ENCODE data around the gene SP6.

Gene SP6

DNA sequence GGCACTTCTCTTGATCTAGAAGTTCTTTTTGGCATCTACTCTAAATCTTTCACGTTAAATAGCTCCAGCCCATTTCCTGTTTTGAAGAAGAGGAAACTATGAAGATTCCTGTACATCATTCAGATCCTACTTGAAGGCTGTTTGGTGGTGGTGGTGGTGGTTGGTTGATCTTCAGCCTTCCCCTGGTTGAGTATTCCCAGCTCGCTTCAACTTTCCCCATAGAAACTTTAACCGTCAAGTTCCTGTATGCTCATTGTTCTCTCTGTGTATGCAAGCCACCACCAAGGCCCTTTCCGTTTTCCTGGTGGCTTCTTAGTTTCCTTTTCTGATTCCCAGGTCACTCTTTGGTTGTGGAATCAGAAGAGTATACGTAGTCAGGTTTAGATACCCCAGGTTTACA, 16.2 kb downstream of the SP6 start:
- no peak for DNase-seq (ENCODE audit: low read depth)

DNA sequence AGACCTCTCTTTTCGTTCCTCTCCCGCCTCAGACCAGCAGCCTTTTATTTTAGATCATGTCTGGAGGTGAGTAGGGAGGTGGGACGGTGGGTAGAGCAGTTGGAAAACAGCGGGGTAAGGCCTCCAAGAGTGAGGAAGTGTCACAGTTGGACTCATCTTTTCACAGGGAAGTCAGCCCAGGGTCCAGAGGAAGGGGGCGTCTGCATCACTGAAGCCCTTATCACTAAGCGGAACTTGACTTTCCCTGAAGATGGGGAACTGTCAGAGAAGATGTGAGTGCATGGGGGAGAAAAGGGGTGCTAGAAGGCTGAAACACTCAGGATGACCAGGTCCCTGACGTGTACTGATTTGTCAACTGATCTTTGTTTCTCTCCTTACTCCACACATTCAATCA, 19.0 kb downstream of the SP6 start:
- DNase-seq (ENCODE audit: low read depth), result no peak

DNA sequence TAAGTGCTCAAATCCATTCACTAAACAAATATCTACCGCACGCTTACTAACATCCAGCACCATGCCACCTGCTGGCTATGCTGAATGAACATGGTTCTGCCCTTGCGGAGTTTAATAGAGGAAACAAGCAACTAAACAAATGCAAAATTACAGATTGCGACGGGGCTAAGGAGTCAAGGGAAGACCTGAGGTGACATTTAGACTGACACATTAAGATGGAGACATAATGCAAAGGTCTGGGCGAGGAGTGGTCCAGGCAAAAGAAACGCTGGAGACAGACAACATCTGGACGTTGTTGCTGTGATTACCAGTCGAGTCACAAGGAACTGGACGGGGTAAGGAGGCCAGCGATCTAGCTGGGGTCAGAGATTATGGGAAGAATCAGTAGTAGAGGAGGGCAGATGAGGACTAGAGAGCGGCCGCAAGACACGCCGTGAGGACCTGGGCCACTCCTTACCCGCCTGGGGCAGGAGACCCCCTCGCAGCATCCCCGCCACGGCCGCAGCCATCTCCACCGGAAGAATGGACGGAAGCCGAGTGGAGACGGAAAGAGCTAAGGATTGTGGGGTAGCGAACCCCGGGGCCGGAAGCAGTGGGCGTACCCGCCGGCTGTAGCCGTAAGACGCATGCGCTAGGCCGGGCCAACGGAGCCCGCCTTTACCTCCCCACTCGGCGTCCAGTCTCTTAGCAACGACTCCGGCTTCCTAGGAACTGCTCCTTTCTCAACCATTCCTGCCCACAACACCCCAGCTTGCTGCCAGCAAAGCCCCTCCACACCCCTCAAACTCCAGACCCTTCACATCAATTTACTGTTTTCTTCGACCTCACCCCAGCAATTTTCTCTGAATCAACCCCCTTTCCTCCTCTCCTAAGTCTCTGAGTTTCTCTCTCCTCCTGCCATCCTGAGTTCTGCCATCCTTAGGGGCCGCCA, 19.7 kb downstream of the SP6 start, which contains the start of the genes LRRC46 and MRPL10:
TSS of gene LRRC46 (plus strand) at position 668 of the 931 bp plus-strand sequence. CDS start 320 bp downstream, outside the sequence.
TSS of gene MRPL10 (minus strand) at position 539 of the 931 bp plus-strand sequence. CDS start at position 509, 30 bp downstream.
- peak; percentile 76 for DNase-seq (ENCODE audit: low read depth)

DNA sequence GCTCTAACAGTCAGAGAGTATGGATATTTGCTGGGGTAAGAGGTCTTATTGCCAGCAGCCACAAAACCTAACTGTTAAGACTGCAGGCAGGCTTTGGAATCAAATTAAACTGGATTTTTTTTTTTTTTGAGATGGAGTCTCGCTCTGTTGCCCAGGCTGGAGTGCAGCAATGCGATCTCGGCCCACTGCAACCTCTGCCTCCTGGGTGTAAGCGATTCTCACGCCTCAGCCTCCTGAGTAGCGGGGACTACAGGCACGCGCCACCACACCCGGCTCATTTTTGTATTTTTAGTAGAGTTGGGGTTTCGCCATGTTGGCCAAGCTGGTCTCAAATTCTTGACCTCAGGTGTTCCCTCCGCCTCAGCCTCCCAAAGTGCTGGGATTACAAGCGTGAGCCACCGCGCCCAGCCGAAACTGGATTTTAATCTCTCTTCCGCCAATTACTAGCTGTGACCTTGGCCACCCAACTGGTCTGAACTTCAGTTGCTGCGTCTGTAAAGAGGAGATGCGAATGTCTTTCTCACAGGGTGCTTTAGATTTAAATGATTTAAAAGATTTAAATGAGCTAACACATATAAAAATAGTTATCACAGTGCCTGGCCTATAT, 20.5 kb downstream of the SP6 start:
- no peak for DNase-seq (ENCODE audit: low read depth)

DNA sequence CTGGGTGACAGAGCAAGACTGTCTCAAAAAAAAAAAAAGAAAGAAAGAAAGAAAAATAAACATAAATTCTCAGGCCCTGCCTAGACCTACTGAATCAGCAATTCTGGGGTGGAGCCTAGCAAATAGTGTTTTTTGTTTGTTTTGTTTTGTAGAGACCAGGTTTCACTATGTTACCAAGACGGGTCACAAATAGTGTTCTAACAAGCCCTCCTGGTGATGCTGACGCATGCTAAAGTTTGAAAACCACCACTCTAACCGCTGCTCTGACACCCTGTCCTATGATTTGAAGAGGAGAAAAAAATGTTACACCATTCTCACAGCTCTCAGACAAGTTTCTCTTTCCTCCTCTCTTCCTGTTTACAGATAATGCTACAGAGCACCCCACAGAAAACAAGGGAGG, 21.1 kb downstream of the SP6 start:
- no peak for DNase-seq (ENCODE audit: low read depth)

DNA sequence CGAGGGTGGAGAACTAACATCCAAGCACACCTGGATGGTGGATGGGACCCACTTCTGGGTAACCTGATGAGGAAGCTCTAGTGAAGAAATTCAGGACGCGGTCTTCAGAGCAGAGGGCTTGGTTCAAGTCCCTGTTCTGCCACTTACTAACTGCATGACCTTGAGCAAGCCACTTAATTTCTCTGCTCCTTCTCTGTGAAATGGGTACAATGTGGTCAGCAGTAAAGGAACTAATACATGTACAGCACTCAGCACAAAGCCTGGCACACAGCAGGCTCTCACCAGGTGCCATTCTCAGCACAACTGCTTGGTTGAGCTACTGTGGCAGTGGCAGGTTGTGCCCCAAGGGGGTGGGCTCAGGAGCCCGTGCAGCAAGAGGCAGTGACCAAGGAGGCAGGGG, 27.4 kb downstream of the SP6 start:
- no peak for DNase-seq (ENCODE audit: low read depth)

DNA sequence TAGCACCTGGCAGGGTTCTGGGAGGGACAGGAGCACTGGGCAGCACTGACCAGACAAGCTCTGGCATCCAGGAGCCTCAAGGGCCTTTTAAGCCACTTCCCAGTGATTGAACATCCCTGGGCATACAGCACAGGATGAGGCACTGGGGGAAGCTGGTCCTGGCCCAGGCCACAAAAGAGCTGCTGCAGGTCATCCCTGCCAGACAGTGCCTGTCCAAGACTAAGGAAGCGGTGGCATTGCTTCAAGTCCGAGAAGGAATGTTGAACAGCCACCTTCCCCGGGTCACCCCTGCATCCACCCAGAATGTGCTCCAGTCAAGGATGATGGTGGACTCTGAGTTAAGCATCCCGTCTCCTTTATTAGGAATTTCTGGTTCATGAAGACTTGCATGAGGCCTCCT, 28.2 kb downstream of the SP6 start:
- DNase-seq (ENCODE audit: low read depth), result no peak

DNA sequence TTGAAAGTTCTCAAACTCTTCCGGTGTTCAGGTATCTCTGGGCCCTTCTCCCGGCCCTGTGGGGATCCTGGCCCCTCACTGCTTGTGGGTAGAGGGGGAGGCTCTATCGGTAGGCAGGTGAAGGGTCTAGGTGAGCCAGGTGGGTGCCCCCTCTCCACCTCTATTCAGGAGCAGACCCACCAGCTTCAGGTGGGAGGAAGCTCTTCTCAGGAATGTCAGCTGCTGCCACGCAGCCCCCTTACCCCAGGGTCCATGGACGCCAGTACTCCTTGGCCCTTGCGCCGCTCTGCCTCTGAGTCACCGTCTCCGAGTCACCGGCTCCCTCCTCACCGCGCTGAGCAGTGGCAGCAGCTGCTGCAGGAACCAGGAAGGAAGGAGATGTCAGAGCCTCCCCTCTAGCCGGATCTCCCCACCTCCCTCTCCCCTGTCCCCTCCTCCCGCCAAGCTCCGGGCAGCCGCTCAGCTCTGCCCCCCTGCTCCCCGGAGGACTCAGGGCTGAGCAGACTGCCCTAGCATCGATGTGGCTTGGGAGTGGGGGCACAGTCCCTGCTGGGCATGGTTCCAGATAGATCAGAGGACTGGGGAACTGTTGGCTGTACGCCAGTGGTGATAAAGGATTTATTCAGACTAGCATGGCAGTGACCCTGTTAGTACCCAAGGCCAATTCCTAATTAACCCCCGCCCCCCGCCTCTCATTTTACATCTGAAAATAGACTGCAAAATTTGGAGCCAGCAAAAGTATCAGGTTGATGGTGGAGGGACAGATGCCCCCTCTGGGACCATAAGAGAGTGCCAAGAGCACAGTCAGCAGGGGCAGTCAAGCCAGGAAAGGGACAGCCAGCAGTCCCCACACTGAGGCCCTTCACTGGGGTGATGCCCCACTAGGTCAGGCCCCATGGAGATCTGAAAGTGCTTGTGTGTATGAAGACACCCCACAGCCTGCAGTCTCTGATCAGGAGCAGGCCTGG, 29.3 kb downstream of the SP6 start, which contains the start of gene OSBPL7:
TSS of gene OSBPL7 (minus strand) at position 371 of the 968 bp plus-strand sequence. CDS start 1,516 bp downstream, outside the sequence.
- peak; percentile 65 for DNase-seq (ENCODE audit: low read depth)

DNA sequence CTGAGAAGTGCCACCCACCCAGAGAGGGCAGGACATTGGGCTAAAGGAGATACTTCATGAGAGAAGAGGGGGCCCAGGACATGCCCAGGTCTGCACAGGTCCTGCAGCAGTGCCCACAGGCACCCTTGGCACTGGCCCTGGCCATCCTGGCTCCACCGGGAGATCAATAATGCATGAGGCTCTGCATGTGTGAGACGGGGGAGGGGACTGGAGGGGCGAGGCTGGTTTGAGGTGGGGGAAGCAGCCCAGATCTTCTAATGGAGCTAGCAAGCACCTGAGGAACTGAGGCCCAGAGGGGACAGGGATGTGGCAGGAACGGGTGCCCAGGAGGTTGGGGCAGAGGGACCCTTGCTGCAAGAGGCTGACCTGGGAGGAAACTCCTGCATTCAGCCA, 29.9 kb downstream of the SP6 start:
- no peak for DNase-seq (ENCODE audit: low read depth)

DNA sequence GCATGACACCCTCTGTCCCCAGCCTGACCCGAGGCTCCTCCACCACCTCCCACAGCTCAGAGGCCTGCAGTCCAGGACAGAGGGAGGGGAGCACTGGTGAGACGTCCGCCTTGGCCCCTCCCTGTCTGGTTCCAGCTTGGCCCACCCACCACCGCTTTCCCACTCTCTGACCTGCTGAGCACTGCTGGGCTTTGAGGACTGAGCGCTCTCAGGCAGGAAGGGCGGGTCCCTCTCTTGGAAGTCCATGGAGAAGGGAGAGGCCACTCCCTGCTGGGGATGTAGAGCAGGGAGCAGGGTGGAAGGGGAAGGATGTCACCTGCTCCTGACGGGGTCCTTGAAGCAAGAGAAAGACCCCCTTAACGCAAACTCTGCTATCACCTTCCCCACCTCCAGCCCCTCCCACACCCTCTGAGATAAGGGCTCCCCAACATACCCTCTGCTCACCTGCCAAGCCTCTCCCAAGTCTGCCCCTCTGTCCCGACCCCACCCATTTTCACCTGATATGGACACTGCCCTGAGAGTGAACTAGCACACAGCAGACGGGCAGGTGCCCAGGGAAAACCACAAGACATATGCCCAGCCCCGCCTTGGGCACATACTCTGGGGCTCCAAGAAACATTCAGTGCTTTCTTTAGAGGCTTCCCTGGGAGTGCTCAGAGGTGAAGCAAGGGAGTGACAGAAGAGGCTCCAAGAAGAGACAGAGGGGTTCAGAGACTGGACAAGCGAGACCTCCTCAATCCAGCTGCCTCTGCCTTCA, 30.8 kb downstream of the SP6 start:
- no peak for DNase-seq (ENCODE audit: low read depth)

DNA sequence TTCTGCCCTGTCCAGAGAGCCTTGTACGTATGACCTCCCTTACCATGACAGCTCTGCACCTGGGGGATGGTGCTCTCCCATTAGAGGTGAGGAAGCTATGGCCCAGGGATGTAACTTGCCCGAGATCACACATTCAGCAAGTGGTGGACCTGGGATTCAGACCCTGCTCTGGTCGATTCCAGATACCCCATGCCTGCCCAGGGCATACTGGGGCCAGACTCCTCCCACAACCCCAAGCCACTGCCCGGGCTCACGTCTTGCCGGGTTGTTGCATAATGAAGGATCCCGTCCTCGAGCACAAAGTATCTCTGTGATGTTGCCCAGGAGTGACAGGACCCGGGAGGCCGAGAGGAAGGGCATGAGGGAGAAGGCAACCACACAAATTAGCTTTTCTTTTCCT, 31.5 kb downstream of the SP6 start:
- no peak for DNase-seq (ENCODE audit: low read depth)

DNA sequence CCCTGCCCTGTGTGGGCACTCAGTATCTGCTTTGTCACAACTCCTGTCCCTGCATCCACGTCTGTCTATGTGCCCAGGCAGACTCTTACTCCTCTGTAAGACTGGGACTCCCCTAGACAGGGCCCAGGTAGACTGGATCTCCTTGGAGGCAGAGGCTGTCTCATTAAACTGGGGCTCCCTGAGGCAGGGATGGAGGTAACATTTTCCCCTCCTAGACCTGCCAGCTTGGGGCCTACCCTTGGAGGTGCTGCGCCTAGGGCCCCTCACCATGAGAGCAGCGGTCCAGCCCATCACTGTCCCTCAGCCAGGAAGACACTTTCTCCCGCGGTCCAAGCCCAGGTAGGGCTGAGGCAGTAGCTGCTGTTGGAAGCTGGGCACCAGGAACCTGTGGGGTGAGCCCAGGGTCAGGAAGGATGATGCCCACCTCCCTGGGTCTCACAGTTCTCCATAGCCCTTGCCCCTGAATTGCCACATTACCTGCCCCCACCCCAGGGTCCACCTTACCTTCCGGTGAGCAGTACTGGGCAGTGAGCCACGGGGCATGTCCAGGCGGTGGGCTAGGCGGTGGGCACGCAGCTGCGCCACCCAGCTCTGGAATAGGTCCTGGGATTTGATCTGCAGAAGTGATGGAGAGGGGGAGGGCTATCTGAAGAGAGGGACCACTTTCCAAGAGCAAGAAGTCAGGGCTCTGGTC, 32.8 kb downstream of the SP6 start:
- no peak for DNase-seq (ENCODE audit: low read depth)

DNA sequence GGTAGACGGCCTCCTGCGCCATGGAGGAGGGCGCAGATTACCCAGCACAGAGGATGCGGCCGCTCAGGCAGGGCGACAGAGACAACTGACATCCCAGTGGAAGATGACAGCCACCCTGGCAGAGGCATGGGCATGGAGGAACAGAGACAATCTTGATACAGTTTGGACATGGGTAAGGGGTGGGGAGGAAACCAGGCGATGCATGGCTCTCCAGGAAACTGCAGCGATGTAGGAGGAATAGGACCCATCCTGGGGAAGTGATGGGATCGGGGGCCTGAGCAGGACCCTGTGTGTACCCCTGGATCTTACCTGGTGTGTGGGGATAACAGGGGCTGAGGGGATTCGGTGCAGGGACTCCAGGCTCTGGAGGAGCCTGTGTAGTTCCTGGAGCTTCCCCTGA, 34.0 kb downstream of the SP6 start:
- DNase-seq (ENCODE audit: low read depth), result no peak

DNA sequence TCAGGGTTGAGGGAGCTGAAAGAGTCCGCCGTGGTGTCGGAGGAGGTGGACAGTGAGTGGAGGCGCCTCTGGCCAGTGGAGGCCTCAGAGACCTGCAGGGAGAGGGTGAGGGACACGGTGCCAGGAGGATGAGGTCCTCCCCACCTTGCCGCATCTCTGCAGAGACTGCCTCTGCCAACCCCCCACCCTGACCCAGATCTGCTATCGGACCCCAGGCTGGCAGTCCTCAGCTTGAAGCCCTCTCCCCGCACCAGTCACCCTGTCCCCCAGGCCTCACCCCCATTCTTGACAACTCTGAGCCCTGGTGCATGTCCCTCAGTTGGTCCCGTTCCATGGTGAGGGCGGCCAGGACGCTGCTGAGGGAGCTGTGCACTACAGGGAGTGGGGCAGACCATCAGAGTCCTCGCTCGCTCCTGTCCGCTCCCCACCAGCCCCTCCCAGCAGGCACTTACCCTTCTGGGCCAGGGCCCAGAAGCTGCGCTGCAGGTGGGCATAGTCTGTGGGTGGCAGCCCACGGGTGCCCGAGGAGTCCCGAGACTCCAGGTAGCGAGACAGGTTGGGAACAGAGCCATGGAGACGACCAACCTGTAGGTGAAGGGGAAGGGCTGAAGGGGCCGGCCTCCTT, 34.7 kb downstream of the SP6 start:
- DNase-seq (ENCODE audit: low read depth), result no peak

DNA sequence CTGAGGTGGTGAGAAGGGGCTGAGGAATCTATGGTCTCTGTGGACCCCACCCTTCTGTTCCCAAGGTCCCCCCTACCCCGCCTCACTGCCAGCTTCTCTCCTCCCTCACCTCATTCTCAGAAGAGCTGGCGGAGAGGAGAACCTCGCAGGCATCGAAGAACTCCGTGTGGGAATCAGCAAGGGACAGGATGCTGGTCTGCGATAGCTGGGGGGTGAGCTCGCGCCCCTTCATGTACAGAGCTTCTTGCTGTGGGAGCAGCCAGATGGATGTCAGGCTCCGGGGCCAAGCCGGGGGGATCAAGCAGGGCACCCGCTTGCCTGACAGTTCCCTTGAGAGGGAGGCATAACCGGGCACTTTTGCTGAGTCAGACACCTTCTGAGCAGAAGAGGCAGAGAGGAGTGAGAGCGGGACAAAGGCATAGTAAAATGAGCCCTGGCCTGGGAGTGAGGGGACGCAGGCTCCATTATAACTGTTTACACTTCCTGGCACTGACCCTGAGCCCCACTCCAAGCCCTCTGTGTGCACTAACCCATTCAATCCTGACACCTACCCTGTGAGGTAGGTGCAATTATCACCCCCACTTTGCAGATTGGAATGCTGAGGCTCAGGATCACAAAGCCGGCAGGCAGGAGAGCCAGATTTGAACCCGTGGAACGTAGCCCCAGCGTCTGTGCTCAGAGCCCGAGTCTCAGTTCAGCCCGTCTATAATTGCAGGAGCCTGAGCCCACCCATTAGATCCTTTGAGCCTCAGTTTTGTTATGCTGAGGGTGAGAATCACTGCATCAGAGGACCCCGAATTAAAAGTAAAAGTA, 35.7 kb downstream of the SP6 start:
- DNase-seq (ENCODE audit: low read depth), result no peak

DNA sequence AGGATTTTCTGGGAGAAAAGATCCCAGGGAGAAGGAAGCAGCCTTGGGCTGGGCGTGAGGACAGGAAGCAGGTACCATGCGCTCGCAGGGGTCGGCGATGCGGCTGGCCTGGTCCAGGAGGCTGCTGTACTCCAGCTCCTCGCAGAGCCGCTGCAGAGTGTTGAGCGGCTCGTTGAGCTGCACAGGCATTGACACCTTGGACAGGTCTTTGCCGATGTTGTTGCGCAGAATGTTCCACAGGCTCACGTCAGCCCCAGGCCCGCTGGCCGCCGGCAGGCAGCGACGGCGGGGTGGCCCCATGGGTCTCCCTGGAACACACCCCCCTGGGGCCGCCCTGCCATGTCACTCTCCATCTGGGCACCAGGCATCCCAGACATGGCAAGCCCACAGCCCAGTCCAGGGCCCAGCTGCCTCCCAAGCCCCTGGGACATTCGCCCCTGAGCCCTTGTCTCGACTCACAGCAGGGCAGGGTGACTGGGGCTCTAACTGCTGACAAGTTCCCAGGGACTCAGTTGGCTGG, 37.4 kb downstream of the SP6 start:
- DNase-seq (ENCODE audit: low read depth), result no peak

DNA sequence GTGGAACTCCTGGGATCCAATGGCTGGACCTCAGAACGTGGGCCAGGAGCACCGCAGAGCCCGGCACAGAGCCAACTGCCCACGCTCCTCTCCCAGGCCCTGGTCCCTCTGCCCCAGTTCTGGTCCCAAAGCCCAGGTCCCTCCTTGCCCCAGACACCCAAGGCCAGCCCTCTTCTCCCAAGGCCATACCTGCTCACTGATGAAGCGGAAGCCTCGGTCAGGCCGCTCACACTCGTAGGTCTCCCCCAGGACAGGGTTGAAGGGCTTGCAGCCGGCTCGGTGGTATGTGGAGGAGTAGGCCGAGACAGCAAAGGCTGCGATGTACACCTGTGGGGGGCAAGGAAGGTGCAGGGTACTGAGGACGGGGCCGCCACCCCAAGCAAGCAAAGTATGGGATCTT, 37.9 kb downstream of the SP6 start:
- no peak for DNase-seq (ENCODE audit: low read depth)

DNA sequence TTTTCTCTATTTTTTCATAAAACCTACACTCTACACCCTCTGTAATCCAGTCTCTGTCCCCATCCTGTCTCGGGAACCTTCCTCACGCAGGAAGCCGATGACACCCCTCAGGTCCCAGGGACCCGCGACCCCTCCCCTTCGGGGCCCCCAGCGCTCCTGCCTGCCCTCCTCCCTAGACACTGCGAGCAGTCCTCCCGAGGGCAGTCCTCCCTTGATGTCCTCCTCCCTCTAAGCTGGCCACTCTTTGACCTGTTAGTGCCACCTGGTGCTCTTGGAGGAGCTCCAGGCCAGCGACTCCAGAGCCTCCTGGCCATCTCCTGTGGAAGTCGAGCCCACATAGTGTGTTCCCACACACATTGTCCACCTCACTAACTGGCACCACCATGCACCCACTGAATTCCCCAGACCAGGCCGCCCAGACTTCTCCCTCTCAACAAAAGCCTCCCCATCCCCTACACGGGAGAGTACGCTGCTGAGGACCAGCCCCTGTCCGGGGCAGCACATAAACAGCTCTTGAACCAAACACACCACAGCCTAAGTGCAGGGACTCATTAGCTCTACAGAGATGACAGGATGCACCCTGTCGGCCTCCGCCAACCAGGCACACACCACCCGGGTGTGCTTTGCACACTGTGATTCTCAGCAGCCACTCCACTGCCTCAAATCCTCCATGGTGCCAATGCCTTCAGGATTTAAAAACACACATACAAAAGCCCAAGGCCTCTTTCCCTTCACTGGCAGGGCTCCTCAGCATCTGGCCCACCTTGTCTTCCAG, 38.6 kb downstream of the SP6 start:
- DNase-seq (ENCODE audit: low read depth), result no peak

Measured in HS-5 (cell line).